Measurements from ENCODE around the gene ZCWPW2. TPM values are rescaled to one million over a fixed set of nuclear protein-coding genes. Genes with fewer than 3 reads are reported as not detected.

The ZCWPW2 gene
- total RNA-seq, 1 donor from 2014 or later = 1.5 TPM

- H3K27ac Mint-ChIP-seq = no peak overlapping the region
- H3K9me3 Mint-ChIP-seq = no peaks in the 10 kb centered on the region
- no peaks in the 10 kb centered on the region for H3K27me3 Mint-ChIP-seq (ENCODE audit: low read depth)
- DNase-seq (ENCODE audit: low spot score in 2 of 2, unreplicated experiment in 2 of 2) = no peak
- H3K36me3 Mint-ChIP-seq = no peaks in the 10 kb centered on the region
- no peaks in the 10 kb centered on the region for H3K4me1 Mint-ChIP-seq
- TF ChIP-seq, protein P1, sequence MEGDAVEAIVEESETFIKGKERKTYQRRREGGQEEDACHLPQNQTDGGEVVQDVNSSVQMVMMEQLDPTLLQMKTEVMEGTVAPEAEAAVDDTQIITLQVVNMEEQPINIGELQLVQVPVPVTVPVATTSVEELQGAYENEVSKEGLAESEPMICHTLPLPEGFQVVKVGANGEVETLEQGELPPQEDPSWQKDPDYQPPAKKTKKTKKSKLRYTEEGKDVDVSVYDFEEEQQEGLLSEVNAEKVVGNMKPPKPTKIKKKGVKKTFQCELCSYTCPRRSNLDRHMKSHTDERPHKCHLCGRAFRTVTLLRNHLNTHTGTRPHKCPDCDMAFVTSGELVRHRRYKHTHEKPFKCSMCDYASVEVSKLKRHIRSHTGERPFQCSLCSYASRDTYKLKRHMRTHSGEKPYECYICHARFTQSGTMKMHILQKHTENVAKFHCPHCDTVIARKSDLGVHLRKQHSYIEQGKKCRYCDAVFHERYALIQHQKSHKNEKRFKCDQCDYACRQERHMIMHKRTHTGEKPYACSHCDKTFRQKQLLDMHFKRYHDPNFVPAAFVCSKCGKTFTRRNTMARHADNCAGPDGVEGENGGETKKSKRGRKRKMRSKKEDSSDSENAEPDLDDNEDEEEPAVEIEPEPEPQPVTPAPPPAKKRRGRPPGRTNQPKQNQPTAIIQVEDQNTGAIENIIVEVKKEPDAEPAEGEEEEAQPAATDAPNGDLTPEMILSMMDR (IDR thresholded peaks at IDR 0.05; ENCODE audit: unreplicated experiment) = no peak
- no peak overlapping the region for H3K4me3 Mint-ChIP-seq
Observed at GRCh38 chr3:28502397-28502937, 153.9 kb downstream of the ZCWPW2 start.

DNA sequence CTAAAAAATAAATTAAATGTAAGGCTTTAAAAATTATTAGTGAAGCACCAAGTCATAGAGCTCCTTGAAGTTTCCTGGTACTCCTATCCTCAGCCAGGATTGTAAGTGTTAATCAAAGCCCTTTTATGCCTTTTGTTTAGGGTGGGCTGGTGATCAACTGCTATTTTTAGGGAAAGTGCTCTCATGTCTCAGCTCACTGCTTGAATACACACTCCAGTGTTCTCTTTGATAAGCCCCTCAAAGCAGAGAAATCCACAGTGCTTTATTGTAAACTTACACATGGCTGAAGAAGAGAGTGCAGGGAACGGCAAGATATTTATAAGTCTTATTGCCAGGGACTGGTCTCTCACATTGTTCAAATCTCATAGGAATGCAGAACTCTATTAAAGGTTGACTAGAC is 156.5 kb downstream of the ZCWPW2 start:
- Mint-ChIP-seq H3K36me3 (no peaks in the 10 kb centered on the region), H3K4me1 (no peaks in the 10 kb centered on the region), H3K9me3 (peaks cover 3% of the 10 kb centered on the region), H3K4me3 (no peak overlapping the region), H3K27ac (no peak overlapping the region), H3K27me3 (ENCODE audit: low read depth) (no peaks in the 10 kb centered on the region)
- TF ChIP-seq, protein P1 (IDR thresholded peaks at IDR 0.05; ENCODE audit: unreplicated experiment) = no peak
- DNase-seq (ENCODE audit: low spot score in 2 of 2, unreplicated experiment in 2 of 2) = no peak

DNA sequence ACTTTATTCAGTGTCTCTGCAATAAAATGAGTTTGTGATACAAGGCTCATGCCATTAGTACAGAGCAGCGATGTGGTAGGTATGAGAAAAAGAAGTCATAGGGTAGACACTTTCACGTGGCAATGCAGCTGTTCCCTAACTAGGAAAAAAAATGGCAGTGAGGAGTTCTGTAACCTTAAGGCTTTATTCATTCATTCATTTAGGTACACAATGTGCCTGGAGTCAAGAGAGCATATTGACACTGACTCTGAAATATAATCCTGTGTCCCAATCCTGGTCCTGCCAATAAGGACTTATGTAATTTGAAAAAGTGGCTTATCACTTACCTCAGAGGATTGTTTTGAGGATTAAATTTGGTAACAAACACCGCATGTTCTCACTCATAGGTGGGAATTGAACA is 173.1 kb downstream of the ZCWPW2 start:
- no peaks in the 10 kb centered on the region for H3K36me3 Mint-ChIP-seq
- no peak overlapping the region for H3K27ac Mint-ChIP-seq
- H3K9me3 Mint-ChIP-seq = no peaks in the 10 kb centered on the region
- TF ChIP-seq, protein P1 (IDR thresholded peaks at IDR 0.05; ENCODE audit: unreplicated experiment) = no peak
- no peak overlapping the region for H3K4me3 Mint-ChIP-seq
- H3K27me3 Mint-ChIP-seq (ENCODE audit: low read depth) = no peaks in the 10 kb centered on the region
- H3K4me1 Mint-ChIP-seq = no peaks in the 10 kb centered on the region
- no peak for DNase-seq (ENCODE audit: low spot score in 2 of 2, unreplicated experiment in 2 of 2)

GRCh38 chr3:28542351-28542750 is 193.8 kb downstream of the ZCWPW2 start:
- Mint-ChIP-seq H3K36me3 (peaks cover 6% of the 10 kb centered on the region), H3K4me3 (no peak overlapping the region), H3K27ac (no peak overlapping the region), H3K9me3 (peaks cover 46% of the 10 kb centered on the region), H3K27me3 (ENCODE audit: low read depth) (no peaks in the 10 kb centered on the region), H3K4me1 (no peaks in the 10 kb centered on the region)
- no peak for DNase-seq (ENCODE audit: low spot score in 2 of 2, unreplicated experiment in 2 of 2)
- TF ChIP-seq, protein P1 (IDR thresholded peaks at IDR 0.05; ENCODE audit: unreplicated experiment) = no peak

DNA sequence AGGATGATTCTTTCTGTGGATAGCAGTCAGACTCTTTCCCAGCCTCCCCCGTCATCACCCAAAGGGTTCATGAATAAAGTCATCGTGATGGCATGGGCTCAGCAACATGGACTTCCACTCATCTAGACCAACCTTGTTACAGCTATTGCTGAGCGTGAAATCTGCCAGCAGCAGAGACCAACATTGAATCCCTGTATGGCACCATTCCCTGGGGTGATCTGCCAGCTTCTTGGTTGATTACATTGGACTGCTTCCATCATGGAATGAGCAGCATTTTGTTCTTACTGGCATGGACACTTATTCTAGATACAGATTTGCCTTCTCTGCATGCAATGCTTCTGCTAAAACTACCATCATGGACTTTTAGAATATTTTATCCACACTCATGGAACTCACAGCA is 195.7 kb downstream of the ZCWPW2 start:
- H3K27ac Mint-ChIP-seq = no peak overlapping the region
- no peak for DNase-seq (ENCODE audit: low spot score in 2 of 2, unreplicated experiment in 2 of 2)
- no peak overlapping the region for H3K4me3 Mint-ChIP-seq
- TF ChIP-seq, protein P1 (IDR thresholded peaks at IDR 0.05; ENCODE audit: unreplicated experiment) = no peak
- H3K4me1 Mint-ChIP-seq = no peaks in the 10 kb centered on the region
- peaks cover 6% of the 10 kb centered on the region for H3K36me3 Mint-ChIP-seq
- peaks cover 6% of the 10 kb centered on the region for H3K27me3 Mint-ChIP-seq (ENCODE audit: low read depth)
- peaks cover 46% of the 10 kb centered on the region for H3K9me3 Mint-ChIP-seq

- Mint-ChIP-seq H3K9me3 (peaks cover 43% of the 10 kb centered on the region), H3K27me3 (ENCODE audit: low read depth) (peaks cover 6% of the 10 kb centered on the region)
- TF ChIP-seq, protein P1 (IDR thresholded peaks at IDR 0.05; ENCODE audit: unreplicated experiment) = no peak
Observed at GRCh38 chr3:28544831-28545230, 196.3 kb downstream of the ZCWPW2 start.

More at GRCh38 chr3:28544831-28545230, 196.3 kb downstream of the ZCWPW2 start:
- Mint-ChIP-seq H3K4me1 (no peaks in the 10 kb centered on the region), H3K4me3 (no peak overlapping the region), H3K36me3 (peaks cover 6% of the 10 kb centered on the region), H3K27ac (no peak overlapping the region)
- DNase-seq (ENCODE audit: low spot score in 2 of 2, unreplicated experiment in 2 of 2) = no peak

Measured in mesothelial cell of epicardium (in vitro differentiated cells).